ENCODE results near the gene ABLIM2.

ABLIM2 gene

DNA sequence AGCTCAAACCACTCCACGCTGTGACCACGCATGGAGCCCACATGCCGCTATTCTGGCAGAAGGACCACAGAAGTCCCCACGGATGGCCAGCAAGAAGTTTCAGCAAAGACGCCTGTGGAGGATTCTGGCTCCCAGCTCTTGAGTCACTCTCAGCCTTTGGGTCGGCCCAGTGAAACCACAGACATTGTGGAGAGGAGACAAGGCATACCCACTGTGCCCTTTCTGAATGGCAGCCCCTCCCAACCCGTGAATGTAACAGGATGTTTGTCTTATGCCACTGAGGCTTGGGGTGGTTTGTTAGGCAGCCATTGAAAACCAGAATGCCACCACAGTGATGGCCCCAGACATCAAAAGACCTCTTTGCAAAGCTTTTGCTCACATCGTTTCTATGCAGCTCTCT is 42.7 kb downstream of the ABLIM2 start:
- no peak for DNase-seq

DNA sequence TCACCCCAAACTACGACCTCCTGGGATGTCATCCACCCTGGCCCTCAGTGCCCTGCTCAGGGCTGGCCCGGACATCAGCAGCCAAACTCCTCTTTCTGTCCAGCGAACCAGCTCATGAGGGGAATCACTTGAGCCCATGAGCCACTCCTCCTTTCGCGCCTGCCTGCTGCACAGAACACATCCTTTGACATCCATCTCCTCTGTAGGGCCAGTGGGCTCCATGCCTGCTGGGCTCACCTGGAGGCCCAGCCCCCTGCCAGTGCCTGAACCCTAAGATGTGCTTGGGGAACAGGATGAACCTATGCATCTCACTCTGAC is 43.5 kb downstream of the ABLIM2 start:
- DNase-seq: no peak

DNA sequence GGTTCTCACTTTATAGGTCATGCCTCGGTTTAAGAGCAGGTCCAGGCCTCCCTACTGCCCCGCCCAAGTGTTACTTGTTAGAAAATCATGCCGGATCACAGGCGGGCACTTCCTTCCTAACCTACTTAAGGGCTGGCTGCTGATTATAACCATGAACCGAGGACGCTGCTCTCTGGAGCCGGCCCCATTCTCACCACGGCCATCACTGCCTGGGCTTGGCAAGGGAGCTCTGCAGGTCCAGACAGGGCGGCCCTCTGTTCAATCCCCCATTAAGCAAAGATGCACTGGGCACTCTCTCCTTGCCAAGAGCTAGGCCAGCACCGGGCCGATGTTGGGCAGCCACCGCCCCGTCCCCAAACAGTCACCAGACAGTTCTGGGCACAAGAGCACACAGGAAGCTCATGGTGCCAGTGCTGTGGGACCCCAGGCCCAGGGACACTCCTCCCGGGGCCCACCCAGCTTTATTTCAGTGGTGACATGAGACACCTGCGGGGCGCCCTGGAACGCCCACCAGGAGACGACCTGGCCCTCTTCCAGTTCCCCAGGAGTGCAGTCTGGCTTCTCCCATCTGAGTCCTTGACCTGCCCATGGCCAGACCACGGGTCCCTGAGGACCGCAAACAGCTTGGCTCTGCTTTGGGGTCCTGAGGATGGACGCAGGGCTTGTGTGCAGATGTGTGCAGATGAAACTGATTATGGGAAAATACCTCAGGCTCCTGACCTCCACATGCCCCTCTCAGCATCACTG is 44.0 kb downstream of the ABLIM2 start:
- DNase-seq: no peak

- DNase-seq: no peak
These were observed 44.8 kb downstream of the ABLIM2 start for GRCh38 chr4:8113611-8114377.

DNA sequence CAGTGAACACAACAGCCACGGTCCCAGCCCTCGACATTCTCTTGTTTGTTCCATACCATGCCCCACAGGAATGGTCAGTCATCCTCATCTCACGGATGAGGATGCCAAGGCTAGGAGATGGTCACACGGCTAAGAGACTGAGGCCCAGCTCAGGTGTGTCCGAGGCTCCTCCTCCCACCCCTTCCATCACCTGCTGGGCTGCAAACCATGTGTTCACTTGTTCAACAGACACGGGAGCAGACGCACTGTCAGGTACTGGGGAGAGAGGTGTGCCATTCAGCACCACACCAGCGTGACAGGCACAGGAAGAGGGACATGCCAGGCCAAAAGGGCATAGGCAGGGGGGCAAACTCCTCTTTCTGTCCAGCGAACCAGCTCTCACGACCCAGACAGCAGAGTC is 45.9 kb downstream of the ABLIM2 start:
- DNase-seq: no peak

DNA sequence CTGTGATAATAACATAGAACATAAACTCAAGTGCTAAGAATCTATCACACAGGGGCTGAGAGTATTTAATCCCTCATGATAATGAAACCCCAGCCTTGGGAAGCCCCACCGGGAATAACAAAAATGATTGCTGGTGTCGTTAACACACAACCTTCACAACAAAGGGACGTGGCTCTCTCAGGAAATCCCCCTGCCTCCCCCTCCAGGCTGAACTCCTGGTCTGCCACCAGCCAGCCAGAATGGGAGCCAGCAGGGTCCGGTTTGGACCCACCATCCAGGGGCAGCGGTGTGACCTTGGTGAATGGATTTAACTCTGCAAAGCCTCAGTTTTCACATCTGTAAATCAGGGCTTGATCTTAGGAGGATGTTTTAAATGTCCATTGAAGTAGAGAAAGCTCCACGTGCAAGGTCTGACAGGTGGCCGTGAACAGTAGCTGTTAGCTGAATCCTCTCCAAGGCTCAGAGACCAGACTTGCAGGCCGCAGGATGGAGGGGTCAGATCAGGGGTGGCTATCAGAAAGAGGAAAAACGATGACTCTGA is 46.5 kb downstream of the ABLIM2 start:
- DNase-seq: no peak

DNA sequence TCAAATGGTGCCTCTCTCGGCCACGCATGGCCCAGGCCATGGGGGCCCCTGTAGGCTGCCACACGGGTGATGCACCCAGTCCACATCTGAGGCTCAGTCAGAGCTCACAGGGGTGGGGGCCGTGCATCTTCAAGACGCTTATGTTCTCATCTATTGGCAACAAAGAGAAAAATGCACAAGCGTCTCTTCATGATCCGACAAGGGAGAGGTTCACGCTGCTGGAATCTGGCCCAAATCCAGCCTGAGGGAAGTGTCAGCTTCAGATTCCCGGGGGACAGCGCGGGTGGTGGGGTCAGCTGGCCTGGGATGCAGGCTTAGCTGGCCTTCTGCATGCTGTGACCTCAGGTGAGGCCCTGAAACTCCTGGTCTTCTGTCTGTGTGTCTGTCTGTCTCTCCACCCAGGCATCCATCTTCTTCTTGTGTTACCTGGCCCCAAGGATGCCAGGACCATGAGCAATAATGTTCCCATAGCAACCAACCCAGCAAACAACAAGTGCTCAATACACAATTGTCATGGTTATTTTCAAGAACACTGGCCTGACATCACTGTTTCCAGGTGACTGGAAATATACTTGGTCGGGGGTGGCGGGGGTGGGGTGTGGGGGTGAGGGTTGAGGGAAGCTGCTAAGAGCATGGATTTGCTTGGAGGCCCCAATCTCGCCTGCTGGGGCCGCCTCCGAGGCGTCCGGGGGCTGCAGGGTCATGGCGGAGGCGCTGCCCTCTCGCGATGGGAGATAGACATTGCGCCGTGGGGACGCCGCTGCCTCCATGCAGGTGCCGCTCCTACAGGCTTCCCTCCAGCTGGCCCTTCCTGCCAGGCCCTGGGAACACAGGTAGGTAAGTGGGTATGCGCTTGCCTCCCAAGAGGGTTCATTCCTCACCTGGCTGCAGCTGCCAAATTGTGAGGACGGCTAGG is 48.3 kb downstream of the ABLIM2 start:
- no peak for DNase-seq

DNA sequence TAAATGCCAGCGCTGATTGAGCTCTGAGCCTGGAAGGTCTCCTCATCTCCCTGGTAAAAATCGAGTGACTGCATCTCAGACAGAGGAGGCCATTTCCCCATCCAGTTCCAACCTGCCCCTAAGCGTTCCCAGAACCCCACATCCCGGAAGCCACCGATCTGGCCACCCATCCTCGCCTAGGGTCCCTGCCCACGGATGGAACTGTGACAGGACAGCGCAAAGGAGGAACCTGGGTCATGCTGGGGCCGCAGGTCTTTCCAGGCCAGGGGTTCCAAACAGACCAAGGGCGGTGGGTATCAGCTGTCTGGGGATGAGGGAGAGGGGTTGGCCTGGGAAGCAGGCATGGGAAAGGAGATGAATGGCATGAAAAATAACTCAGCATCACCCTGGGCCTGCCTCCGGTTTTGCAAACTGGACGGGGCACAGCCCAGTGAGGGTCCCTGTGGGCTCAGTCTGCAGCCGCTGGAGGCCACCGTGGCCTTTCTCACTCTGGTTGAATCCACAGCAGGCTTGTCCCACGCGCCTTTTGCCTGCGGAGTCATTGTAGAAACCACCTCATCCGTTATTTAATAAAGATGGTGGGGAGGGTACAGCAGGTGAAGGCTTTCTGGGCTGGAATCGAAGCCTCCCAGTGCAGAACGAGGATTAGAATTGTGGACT is 49.1 kb downstream of the ABLIM2 start:
- DNase-seq: no peak

GRCh38 chr4:8108991-8109390 is 49.6 kb downstream of the ABLIM2 start:
- DNase-seq: no peak

- no peak for DNase-seq
These were observed 50.4 kb downstream of the ABLIM2 start for GRCh38 chr4:8108261-8108660.

GRCh38 chr4:8107146-8107657 is 51.4 kb downstream of the ABLIM2 start:
- DNase-seq: no peak

GRCh38 chr4:8106451-8107025 is 52.1 kb downstream of the ABLIM2 start:
- DNase-seq: no peak

DNA sequence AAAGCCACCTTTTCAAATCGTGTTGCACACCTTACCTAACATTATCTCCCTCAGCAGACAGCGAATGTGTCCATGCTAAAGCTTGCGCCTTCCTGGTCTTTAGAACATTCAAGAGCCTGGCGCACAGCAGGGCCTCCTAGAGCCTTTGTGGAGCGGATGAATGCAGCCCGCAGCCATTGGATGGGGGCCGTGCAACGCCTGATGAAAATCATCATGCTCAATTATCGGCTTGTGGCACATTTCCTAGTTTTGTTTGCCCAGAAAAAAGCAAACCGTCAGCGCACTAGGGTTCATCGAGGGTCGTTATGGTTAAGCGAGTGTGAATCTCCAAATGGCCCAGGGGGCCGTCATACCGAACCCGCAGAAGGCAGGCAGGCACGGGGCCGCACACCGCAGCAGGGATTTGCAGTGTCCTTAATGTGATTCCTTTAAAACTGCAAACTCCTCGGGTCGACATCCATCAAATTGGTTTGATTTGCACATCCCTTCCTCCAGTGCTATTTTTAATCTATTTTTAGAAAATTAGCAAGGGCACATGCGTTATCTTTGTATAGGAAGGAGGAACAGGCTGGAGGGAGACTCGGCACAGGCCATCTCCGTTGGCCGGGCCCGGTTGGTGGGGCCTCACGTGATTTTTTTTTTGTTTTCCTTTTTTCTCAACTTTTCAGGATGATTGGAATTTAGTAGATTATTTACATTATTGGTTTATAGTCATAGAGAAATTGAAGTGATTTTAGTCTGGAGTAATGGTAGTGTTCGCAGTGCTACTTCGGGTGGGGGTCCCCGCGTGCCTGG is 53.1 kb downstream of the ABLIM2 start:
- DNase-seq: no peak

- DNase-seq: no peak
These were observed 53.9 kb downstream of the ABLIM2 start for GRCh38 chr4:8104491-8105305.

DNA sequence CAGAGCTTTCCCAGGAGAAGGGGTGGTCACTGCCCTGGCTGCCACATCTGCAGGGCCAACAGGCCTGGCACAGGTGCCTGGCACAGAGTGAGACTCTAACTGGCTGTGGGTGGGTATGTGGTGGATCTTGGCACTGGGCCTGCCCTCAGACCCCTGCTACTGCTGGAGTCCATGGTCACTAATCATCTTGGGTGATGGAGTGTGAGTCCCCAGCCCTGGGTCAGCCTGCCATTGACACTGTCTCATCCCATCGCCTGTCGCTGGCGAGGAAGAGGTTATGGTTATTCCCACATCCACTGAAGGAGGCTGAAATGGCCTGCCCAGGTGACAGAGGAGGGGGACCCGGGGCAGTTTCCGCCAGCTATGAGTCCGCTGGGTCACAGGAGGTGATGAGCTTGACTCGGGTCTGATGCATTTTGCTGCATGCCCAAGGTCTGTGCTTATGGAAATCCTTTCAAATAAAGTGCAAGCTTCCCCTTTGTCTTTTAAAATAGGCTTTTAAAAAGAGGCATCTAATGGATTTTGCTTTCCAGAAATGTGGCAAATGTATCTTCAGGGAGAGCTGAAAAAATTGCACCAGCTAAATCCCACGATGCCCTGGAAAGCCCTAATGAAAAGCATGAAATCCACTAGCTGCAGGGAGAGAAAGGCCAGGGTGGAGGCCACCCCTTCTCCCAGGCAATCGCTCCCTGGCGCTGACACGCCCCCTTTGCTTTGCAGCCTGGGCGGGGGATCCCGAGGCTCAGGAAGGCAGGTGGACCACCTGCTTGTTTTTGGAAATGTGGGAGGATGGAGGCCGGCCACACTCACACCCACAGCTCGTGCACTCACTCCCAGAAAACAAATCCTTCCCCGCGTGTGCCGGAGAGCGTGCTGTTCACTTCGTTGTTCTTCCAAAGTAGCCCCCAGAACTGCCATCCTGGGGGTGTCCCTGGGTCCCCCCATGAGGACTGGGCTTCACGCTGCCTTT is 54.9 kb downstream of the ABLIM2 start:
- no peak for DNase-seq

- DNase-seq: no peak
These were observed 55.8 kb downstream of the ABLIM2 start for GRCh38 chr4:8102831-8103230.

DNA sequence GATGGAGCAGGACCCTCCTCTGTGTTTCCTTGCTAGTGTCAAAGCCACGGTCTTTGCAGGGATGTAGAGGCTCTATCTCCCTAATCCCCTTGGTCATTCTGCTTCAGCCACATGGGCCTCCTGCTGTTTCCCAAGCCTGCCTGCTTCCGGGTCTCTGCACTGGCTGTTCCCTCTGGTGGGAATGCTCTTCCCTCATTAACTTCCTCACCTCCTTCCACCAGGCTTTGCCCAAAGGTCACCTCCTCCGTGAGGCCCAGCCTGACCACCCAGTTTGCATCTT is 56.6 kb downstream of the ABLIM2 start:
- DNase-seq: no peak

DNA sequence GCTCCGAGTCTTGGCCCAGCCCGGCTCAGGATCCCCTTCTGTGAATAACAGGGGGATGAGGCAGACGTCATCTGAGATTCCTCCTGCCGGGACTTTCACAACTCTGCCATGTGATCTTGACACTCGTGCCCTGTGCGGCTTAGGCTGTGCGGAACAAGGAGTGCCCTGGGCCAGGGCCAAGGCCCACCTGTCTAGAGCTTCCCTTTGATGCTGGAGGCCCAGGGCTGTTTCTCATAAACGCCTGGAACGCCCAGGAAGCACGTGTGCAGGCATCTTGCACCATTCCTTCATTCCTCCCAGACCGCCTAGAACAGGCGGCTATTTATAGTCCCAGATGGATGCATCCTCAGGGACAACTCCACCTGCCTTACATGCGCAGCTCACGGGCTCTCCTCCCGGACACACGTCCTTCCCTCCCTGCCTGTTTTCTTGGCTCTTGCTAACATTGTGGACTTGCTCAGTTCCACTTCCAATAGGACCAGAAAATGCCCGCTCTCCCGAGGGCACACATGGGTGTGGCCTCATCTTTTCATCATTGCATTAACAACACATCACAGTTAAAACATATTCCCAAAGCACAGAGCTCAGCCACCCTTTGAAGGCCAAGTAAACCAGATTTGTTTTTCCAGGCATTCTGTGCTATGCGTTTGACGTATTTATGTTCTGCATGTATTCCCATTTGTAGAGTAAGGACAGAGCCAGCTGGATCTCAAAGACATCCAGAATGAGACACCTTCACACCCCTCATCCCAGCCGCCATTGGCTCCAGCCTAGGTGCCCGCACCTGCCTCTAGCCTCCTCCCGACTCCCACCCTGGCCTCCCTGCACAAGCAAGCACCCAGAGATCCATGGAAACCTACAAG is 57.2 kb downstream of the ABLIM2 start:
- DNase-seq: no peak
